GM21381 (cell line): ENCODE results near the gene SEL1L2.
"Not testable (repeated sequence)": the region's sequence is repeated elsewhere in the genome, so short reads cannot be mapped to it uniquely, and the experiment has no call there.

Experiments
- ATAC-seq: cut with Tn5 transposase; IDR thresholded peaks from one replicate; pipeline ENCODE4 v1.9.1; 2021; ENCODE audit warnings: mild to moderate bottlenecking, moderate library complexity; ENCODE audit not compliant: unreplicated experiment

Gene SEL1L2, protein sequence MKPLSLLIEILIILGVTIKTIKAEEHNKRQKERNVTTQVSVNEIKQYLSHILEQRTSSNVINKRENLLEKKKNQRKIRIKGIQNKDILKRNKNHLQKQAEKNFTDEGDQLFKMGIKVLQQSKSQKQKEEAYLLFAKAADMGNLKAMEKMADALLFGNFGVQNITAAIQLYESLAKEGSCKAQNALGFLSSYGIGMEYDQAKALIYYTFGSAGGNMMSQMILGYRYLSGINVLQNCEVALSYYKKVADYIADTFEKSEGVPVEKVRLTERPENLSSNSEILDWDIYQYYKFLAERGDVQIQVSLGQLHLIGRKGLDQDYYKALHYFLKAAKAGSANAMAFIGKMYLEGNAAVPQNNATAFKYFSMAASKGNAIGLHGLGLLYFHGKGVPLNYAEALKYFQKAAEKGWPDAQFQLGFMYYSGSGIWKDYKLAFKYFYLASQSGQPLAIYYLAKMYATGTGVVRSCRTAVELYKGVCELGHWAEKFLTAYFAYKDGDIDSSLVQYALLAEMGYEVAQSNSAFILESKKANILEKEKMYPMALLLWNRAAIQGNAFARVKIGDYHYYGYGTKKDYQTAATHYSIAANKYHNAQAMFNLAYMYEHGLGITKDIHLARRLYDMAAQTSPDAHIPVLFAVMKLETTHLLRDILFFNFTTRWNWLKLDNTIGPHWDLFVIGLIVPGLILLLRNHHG

DNA sequence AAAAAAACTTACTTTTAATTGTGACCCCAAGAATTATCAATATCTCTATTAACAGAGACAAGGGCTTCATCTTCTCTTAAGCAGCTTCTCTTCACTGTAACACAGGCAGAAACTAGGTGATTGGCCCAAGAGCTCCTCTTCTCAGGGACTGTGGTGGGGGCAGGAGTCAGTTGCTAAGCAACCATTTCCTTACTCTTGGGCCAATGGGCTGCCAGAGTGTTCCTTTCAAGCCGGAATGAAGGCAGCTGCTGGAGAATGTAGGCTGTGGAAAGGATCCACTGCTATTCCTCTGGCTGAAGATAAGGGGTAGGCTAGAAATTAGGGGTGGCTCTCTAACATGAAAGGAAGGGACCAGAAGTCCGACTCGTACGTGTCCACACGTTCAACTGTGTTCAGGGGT, at the start of gene SEL1L2:
TSS of gene SEL1L2 (minus strand) at position 150 of the 400 bp plus-strand sequence. CDS start at position 70, 80 bp downstream.
- ATAC-seq, result no peak

DNA sequence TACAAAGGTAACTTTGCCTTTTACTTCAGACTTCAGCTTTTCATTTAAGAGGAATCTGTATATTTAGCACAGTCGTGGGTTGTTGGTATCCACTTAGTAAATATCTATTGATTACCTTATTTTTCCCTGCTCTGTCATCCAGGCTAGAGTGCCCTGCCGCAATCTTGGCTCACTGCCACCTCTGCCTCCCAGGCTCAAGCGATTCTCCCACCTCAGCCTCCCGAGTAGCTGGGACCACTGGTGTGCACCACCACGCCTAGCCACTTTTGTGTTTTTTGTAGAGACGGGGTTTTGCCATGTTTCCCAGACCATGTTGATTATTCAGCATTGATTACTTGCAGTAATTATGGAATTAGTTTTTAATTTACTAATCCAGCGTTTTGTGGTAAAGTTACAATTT, 46.2 kb upstream of the SEL1L2 start:
- no peak for ATAC-seq

DNA sequence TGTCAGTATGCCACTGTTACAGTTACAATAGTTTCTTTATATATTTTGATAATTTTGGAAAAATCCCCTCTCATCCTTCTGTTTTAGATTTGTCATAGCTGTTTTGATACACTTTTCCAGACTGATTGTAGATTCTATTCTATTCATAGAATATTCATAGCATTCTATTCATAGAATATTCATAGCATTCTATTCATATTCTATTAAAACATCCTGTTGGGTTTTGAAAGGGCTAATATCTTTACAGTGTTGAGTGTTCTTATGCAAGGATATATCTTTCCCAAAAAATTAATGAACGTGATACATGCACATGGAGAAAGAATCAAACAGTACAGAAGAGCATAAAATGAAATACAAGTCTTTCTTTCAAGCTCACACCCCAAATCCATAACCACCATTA, 42.9 kb upstream of the SEL1L2 start:
- no peak for ATAC-seq

DNA sequence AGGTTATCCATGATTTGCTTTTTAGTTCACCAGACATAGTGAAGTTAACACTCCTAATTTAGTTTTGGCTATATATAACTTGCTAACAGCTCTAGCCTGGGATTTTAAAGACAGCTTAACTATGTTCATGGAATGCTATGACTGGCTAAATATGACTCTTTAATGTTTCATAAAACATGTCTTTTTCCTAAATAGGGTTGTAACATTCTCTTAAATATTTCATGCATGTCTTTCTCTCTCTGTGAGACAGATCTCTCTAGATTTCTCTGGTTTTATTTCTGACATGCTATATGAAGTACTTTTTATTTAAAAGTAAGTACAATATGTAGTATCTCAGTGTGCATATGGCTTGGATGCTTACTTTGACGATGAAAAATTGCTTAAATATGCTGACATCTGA, 40.6 kb upstream of the SEL1L2 start:
- ATAC-seq, result no peak

DNA sequence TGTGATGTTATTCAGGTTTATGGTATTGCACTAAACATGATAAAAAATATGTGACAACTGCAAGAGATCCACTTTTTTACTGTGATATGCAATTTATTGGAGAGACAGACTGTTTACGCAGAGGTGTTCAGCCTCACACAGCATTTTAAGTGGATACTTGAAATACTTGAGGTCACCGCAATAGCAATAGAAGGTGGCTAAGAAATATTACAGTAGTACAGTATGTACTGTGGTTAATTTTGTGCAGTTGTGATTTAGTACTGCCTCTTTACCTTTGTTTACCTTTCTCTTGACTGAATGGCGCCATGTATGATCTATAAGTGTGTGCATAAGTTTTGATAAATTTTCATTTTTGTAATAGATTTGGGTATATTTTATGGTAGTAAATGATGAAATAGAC, 22.3 kb upstream of the SEL1L2 start:
- no peak for ATAC-seq

DNA sequence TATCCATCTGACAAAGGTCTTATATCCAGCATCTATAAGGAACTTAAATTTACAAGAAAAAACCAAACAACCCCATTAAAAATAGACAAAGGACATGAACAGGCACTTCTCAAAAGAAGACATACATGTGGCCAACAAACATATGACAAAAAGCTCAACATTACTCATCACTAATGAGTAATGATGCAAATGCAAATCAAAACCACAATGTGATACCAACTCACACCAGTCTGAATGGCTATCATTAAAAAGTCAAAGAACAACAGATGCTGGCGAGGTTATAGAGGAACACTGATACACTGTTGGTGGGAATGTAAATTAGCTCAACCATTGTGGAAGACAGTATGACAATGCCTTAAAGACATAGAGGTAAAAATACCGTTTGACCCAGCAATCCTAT, 18.8 kb upstream of the SEL1L2 start:
- no peak for ATAC-seq

DNA sequence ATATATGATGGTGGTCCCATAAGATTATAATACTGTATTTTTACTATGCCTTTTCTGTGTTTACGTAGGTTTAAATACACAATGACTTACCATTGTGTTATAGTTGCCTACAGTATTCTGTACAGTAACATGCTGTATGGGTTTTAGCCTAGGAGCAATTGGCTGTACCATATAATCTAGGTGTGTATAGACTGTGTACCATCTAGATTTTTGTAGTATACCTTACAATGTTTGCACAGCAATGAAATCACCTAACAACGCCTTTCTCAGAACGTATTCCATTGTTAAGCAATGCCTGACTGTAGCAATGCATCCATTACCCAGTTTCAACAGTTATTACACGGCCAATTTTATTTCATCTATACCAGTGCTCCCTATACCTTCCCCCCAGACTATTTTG, 15.6 kb upstream of the SEL1L2 start:
- ATAC-seq, result no peak

DNA sequence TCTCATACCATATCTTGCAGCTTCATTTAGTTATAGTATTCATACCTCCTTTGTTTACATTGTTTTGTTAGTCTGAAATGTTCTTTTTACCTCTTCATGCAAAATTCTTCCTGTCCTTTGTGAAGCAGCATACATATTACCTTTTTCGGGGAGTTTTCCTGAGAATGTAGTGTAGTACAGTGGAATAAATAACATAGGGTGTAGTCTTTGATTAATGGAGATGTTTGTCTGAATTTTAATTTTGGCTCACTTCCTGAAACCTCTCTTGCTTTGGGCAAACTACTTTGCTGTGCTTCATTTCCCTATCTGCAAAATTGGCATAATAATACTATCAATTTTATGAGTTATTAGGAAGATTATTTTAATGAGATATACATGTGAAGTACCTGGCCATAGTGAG, 10.5 kb upstream of the SEL1L2 start:
- ATAC-seq, result no peak

DNA sequence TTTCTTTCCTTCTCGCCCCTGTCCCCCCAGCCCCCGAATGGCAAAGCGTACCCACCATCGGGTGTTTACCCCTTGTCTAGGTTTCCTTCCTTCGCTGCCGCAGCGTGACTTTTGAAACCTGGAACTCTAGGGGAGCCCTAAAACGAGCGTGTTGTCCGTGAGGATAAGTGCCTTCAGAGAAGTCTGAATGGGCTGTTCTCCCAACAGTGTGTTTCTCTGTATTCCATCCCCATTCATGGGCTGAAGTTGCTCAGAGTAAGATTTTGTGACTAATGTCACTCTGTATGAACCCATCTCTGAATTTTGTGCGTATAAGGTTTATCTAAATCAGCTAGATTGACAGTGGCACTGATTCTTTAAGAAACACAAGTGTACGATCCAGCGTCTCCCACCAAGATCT, 5.9 kb upstream of the SEL1L2 start:
- no peak for ATAC-seq

DNA sequence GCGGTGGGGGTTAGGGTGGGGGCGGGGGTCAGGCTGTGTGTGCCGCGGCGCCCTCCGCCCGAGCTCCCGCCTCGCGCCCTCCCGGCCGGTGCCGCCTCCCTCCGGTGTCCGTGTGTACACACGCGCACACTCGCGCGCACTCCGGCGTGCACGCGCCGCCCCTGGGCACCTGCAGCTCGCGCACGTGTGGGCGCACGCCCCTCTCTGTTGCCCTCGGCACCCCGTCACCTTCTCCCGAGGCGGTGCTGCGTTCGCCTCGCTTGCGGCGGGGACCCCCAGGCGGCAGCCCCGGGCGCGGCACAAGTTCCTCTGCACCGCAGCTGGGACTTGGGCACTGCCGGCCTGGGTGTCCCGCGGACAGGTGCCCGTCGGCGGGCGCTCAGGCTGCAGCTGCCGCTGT, 5.4 kb upstream of the SEL1L2 start:
- ATAC-seq, result no peak

DNA sequence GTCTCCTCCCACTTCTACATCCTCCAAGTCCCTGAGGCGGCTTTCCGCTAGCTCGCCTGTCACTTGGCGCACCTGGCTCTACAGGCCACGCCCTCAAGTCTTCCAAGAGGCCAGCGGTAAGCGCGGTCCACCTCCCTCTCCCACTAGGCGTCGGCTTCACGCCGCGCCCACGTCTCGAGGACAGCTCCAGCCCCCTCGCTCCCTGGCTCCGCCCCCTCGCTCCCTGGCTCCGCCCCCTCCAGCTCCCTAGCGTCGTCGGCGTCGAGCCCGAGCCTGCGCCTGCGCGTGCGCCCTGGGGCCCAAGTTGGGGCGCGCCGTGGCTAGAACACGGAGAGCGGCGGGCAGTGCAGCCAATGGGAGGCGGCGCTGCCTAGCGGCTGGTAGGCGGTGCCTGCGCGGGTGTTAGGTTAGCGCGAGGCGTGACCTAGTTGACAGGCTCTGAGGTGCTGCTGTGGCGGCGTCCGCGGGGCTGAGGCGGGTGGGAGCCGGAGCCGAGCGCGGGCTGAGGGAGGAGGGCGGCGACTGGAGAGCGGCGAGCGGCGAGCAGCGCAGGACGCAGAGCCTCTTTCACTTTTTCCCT, 4.8 kb upstream of the SEL1L2 start, which contains the start of gene MACROD2:
TSS of gene MACROD2 (plus strand) at position 431 of the 580 bp plus-strand sequence.
- no peak for ATAC-seq

DNA sequence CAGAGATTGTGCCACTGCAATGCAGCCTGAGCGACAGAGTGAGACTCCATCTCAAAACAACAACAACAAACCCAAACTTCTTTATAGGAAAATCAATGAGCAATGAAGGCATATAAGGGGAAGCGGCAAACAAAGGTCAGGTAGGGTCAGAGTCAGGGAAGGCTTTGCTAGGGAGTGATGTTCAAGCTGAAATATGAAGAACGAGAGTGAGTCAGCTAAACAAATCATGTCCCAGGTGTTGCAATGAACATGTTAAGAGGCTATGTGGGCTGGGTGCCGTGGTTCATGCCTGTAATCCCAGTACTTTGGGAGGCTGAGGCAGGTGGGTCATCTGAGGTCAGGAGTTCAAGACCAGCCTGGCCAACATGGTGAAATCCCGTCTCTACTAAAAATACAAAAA, 1.5 kb upstream of the SEL1L2 start:
- not testable (repeated sequence) for ATAC-seq

DNA sequence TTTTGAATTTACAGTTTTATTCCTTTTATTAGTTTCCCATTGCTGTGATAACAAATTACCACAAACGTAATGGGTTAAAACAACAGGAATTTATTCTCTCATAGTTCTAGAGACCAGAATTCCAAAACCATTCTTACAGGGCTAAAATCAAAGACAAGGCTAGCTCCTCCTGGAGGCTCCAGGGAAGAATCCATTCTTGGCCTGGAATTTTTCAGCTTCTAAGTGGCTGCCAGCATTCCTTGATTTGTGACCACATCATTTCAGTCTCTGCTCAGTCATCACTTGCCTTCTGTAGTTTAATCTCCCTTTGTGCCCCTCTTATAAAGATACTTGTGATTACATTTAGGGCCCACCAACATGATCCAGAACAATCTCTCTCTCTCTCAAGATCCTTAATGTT, 897 bp upstream of the SEL1L2 start:
- no peak for ATAC-seq

DNA sequence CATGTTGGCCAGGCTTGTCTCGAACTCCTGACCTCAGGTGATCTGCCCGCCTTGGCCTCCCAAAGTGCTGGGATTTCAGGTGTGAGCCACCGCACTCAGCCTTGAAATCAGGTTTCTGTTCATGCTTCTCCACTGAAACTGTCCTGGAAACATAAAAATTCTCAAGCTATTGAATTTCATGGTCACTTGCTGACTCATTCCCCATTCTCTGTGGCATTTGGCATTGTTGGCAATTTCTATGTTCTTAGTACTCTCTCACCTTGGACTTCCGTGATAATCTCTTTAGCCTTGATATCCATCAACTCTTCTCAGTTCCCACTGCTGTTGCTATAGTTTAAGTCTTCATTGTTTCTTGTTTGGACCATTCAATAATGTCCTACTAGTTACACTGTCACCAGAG, 6.2 kb downstream of the SEL1L2 start:
- no peak for ATAC-seq

DNA sequence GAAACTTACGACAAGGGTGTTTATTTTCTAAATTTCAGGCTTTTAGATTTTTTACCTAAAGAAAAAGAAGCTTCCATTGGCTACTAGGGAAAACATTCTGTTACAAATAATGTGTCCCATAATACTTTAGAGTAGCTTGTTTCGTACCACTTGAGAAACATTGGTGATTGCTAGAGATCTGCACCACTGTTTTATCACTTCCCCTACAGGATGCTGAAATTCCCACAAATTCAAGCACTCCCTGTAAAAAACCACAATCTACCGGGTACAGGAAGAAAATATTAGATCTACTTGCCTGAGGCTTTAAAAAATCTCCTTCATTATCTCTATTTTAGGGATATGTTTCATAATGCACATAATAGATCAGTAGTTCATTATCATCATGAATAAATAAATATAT, 29.9 kb downstream of the SEL1L2 start:
- no peak for ATAC-seq

DNA sequence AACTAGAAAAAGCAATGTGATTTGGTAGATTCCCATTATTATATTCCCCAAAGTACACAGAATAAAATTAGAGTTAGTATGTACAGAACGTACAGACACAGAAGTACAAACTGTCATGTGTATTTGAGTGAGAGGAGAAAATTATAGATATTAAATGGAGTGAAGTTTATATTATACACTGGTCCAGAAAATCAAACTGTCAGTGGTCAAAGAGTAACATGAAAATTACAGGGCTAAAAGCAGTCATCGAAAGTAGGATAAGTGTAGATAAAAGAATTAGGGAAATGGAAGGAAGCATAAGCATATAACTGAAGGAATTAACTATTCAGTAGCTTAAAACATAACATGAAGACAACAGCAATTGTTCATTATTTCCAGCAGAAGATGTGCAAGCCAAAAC, 30.3 kb downstream of the SEL1L2 start:
- no peak for ATAC-seq

DNA sequence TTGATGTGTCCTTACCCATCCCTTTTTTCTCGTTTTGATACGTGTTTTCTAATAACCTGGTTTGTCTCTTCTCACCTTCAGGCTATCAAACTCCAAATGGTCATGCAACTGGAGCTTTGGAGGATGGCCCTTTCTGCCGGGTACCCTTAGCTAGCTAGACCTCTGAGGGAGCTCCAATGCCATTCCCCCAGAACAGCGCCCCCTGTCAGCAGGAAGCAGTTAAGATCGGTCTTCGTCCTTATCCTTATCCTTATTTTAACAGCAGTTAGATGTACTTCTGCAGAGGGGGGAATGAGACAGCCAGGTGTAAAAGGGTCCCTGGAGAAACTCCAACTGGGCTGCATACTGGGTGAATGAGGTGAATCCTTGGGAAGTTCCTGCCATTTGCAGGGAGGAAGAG, 37.2 kb downstream of the SEL1L2 start:
- ATAC-seq, result no peak

DNA sequence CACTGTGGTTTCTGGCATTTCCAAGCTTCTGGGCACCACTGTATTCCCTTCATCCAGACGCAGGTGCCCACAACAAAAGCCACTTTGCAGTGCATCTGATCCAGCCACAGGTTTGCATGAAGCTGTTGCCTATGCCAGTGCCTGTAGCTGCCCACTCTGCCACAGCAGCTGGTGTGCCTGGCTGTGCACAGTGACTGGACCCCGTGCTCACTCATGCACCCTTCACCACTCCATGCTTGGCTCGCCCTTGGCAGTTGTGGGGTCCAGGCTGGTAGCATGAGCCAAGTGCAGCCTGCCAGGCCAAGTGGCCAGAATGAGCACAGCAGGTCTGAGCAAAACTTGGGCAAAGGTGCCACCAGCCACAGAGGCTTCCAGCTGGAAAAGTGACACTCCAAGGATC, 42.7 kb downstream of the SEL1L2 start:
- no peak for ATAC-seq

DNA sequence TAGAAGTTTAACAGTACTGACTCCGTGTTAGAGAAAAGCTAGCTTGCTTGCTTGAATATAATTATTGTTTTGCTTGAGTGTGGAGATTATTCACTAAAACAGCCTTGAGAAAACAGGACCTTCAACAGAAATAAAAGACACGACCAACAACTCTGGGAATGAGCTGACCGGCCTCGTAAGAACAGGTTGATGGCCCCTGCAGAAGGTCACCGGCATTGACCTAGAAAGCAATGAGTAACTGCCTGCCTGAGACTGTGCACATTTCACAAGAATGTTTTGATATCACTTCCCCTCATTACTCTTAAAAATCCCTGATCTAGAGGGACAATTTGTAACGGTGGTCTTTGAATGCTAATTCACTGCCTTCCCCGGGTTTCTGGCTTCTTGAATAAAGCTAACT, 49.4 kb downstream of the SEL1L2 start:
- ATAC-seq, result no peak

DNA sequence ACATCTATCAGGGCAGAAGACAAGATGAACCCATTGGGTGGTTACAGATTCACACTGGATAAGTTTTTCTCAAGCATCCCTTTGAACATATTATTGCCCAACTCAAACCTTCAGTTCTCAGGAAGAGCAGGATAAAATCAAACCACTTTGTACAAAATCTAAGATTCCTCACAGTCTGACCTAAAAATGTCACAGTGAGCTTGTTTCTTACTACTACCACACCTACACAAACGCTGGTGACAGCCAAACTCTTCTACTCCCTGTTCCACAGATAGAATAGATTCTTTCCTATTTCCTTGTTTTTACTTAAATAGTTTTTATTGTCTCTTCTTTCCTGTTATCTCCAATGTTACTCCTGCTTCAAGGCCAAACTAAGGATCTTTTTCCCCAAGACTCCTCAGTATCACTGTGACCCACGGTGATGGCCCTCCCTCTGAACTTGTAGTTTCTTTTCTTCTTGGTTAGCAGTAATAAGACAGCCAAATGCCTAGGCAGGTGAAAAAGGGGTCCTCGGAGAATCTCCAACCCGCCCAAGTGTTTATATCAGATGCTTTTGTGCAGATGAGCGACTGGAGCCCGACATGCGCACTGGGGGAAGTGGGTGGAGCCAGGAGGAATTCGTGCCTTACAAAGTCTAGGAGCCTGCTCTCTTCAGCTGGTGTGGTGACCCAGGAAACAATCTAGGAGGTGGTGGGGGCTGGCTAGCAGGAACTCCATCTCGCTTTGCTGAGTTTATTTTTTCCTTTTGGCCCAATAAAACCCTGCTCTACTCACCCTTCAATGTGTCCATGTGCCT, 53.4 kb downstream of the SEL1L2 start:
- ATAC-seq, result no peak
